ENCODE data around the gene OSTN.

DNA sequence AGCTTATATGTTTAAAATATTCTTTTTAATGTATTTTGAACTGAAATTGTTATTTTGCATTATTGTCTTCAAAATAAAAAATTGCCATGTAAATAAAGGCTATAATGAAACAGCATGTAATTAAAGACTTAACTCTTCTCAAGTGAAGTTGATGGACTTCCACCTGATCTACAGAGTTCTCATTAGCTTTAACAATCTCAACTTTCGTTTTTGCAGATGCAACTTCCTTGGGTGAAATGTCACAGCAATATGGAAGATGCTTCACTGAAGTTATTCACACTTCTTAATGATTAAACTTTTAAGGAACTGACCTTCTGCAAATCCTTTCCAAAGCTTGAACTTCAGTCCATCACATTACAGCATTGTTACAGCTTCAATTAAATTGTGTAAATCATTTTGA lies 63.6 kb downstream of the OSTN start:
- no peak for TF ChIP-seq EGR1 (IDR thresholded peaks at IDR 0.05)
- TF ChIP-seq TAF1 (IDR thresholded peaks at IDR 0.05; ENCODE audit: low read depth), result no peak
- no peak for TF ChIP-seq NFIC (IDR thresholded peaks at IDR 0.05)
- TF ChIP-seq, protein P1, sequence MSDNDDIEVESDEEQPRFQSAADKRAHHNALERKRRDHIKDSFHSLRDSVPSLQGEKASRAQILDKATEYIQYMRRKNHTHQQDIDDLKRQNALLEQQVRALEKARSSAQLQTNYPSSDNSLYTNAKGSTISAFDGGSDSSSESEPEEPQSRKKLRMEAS (IDR thresholded peaks at IDR 0.05), result no peak
- TF ChIP-seq CEBPB (IDR thresholded peaks at IDR 0.05), result no peak
- TF ChIP-seq, protein P2, sequence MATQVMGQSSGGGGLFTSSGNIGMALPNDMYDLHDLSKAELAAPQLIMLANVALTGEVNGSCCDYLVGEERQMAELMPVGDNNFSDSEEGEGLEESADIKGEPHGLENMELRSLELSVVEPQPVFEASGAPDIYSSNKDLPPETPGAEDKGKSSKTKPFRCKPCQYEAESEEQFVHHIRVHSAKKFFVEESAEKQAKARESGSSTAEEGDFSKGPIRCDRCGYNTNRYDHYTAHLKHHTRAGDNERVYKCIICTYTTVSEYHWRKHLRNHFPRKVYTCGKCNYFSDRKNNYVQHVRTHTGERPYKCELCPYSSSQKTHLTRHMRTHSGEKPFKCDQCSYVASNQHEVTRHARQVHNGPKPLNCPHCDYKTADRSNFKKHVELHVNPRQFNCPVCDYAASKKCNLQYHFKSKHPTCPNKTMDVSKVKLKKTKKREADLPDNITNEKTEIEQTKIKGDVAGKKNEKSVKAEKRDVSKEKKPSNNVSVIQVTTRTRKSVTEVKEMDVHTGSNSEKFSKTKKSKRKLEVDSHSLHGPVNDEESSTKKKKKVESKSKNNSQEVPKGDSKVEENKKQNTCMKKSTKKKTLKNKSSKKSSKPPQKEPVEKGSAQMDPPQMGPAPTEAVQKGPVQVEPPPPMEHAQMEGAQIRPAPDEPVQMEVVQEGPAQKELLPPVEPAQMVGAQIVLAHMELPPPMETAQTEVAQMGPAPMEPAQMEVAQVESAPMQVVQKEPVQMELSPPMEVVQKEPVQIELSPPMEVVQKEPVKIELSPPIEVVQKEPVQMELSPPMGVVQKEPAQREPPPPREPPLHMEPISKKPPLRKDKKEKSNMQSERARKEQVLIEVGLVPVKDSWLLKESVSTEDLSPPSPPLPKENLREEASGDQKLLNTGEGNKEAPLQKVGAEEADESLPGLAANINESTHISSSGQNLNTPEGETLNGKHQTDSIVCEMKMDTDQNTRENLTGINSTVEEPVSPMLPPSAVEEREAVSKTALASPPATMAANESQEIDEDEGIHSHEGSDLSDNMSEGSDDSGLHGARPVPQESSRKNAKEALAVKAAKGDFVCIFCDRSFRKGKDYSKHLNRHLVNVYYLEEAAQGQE (IDR thresholded peaks at IDR 0.05; ENCODE audit: low read depth), result no peak
- no peak for TF ChIP-seq FOXM1 (IDR thresholded peaks at IDR 0.05; ENCODE audit: borderline replicate concordance, low read depth)
- no peak for TF ChIP-seq EP300 (IDR thresholded peaks at IDR 0.05; ENCODE audit: borderline replicate concordance)
- TF ChIP-seq, protein P3, sequence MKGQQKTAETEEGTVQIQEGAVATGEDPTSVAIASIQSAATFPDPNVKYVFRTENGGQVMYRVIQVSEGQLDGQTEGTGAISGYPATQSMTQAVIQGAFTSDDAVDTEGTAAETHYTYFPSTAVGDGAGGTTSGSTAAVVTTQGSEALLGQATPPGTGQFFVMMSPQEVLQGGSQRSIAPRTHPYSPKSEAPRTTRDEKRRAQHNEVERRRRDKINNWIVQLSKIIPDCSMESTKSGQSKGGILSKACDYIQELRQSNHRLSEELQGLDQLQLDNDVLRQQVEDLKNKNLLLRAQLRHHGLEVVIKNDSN (IDR thresholded peaks at IDR 0.05), result no peak
- no peak for TF ChIP-seq TEAD4 (IDR thresholded peaks at IDR 0.05)
- no peak for TF ChIP-seq TCF12 (IDR thresholded peaks at IDR 0.05; ENCODE audit: low read depth)
- no peak for TF ChIP-seq RAD21 (IDR thresholded peaks at IDR 0.05; ENCODE audit: low read depth)
- TF ChIP-seq ZBTB7A (IDR thresholded peaks at IDR 0.05; ENCODE audit: low read depth), result no peak
- TF ChIP-seq YY1 (IDR thresholded peaks at IDR 0.05; ENCODE audit: low read depth), result no peak

All from Ishikawa (cell line).